ENCODE measurements around the gene FMN1. TPM values are rescaled to one million over a fixed set of nuclear protein-coding genes. Genes with fewer than 3 reads are reported as not detected.

The FMN1 gene
- polyA plus RNA-seq, 2 of the 4 experiments (the other 2 are of a cell fraction), result 0.53 to 2.2 TPM

DNA sequence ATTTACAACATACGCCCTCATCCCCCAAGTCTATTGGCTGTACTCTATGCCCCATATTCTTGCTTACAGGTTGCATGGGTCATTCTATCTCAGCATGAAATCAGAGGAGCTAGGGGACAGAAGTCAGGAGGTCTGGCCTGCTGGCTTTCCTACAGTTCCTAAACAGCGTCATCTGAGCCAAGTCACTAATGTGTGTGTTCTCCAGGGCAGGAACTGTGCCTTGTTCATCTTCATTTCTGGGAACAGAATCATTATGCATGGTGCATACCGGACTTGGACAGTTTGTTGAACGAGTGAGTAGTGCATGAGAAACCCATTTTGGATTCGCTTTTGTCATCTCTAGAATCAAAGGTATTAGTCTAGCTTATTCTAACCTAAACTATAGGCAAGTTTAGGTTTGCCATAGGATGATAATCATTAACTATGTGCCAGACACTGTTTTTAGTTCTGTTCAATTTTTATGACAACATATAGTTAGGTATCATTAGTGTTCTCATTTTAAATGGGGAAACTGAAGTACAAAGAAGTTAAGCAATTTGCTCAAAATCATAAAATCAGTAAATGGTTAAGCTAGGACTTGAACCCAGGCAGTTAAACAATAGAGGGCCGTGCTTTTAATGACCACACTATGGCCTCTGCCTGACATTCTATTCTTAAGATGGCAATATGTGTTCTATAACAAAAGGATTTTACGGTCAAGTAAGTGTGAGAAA, 105.2 kb downstream of the FMN1 start:
- DNase-seq (ENCODE audit: low read depth in 1 of 2, low spot score in 1 of 2) (no peak), FAIRE-seq (peak; percentile 59), ATAC-seq (no peak)
- TF ChIP-seq FOSL2 (IDR thresholded peaks at IDR 0.05) (no peak), FOSL2 (CRISPR knock-in tag; IDR thresholded peaks at IDR 0.05) (no peak), CHD2 (IDR thresholded peaks at IDR 0.05; ENCODE audit: low read length, partially characterized antibody) (no peak), FOXS1 (CRISPR knock-in tag; IDR thresholded peaks at IDR 0.05) (no peak), HOXA7 (CRISPR knock-in tag; IDR thresholded peaks at IDR 0.05) (no peak), ESRRA (IDR thresholded peaks at IDR 0.05; ENCODE audit: borderline replicate concordance, low read length) (no peak), CBX2 (IDR thresholded peaks at IDR 0.05; ENCODE audit: borderline replicate concordance, low read depth) (no peak), EP300 (IDR thresholded peaks at IDR 0.05) (no peak), ELK1 (IDR thresholded peaks at IDR 0.05; ENCODE audit: low read depth, low read length) (no peak), MYC (IDR thresholded peaks at IDR 0.05; ENCODE audit: borderline replicate concordance, low read length) (no peak), POLR2AphosphoS2 (conservative IDR thresholded peaks at IDR 0.05; ENCODE audit: low read length) (no peak), HOXB13 (CRISPR knock-in tag; IDR thresholded peaks at IDR 0.05; ENCODE audit: low read depth) (no peak), SREBF2 (IDR thresholded peaks at IDR 0.05) (no peak), RFX5 (IDR thresholded peaks at IDR 0.05) (no peak), FOSB (CRISPR knock-in tag; IDR thresholded peaks at IDR 0.05) (no peak), MAFK (IDR thresholded peaks at IDR 0.05; ENCODE audit: partially characterized antibody) (no peak)
- TF ChIP-seq, protein P1, sequence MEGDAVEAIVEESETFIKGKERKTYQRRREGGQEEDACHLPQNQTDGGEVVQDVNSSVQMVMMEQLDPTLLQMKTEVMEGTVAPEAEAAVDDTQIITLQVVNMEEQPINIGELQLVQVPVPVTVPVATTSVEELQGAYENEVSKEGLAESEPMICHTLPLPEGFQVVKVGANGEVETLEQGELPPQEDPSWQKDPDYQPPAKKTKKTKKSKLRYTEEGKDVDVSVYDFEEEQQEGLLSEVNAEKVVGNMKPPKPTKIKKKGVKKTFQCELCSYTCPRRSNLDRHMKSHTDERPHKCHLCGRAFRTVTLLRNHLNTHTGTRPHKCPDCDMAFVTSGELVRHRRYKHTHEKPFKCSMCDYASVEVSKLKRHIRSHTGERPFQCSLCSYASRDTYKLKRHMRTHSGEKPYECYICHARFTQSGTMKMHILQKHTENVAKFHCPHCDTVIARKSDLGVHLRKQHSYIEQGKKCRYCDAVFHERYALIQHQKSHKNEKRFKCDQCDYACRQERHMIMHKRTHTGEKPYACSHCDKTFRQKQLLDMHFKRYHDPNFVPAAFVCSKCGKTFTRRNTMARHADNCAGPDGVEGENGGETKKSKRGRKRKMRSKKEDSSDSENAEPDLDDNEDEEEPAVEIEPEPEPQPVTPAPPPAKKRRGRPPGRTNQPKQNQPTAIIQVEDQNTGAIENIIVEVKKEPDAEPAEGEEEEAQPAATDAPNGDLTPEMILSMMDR (IDR thresholded peaks at IDR 0.05), result no peak
- TF ChIP-seq, protein P2, sequence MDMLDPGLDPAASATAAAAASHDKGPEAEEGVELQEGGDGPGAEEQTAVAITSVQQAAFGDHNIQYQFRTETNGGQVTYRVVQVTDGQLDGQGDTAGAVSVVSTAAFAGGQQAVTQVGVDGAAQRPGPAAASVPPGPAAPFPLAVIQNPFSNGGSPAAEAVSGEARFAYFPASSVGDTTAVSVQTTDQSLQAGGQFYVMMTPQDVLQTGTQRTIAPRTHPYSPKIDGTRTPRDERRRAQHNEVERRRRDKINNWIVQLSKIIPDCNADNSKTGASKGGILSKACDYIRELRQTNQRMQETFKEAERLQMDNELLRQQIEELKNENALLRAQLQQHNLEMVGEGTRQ (IDR thresholded peaks at IDR 0.05), result no peak
- H3K4me3 ChIP-seq, result no peak overlapping the region
- POLR2A ChIA-PET, result no interaction called here
- no peaks in the 10 kb centered on the region for H3K4me1 ChIP-seq
- H3K9me3 ChIP-seq, result no peaks in the 10 kb centered on the region
- no peak overlapping the region for H3K4me2 ChIP-seq
- WGBS (ENCODE audit: missing lambda C conversion rate), result 60% methylated on average over 7 of the region's 7 CpGs
- CTCF ChIA-PET, result interaction anchor here (0.9 to 24.5 kb wide), 5 partner anchors 16 to 154 kb away, joined by 3 to 346 read pairs (median 3); no protein-coding TSS in a partner anchor
- no peak overlapping the region for H3K27ac ChIP-seq

- TF ChIP-seq BHLHE40 (IDR thresholded peaks at IDR 0.05; ENCODE audit: low read depth, low read length) (no peak), RAD21 (conservative IDR thresholded peaks at IDR 0.05 in 1 of 2, IDR thresholded peaks at IDR 0.05 in 1 of 2) (peak; percentile 84), SMC3 (IDR thresholded peaks at IDR 0.05) (peak; percentile 75)
- TF ChIP-seq, protein P1 (IDR thresholded peaks at IDR 0.05), result peak; percentile 88
- DNase-seq (ENCODE audit: low read depth in 1 of 2, low spot score in 1 of 2) (peak; percentile 40 to 71), ATAC-seq (peak; percentile 84 to 92; a peak in 5 of 6 replicates), FAIRE-seq (peak; percentile 100)
- CTCF ChIA-PET, result interaction anchor here (0.6 to 24.5 kb wide), 52 partner anchors 8 to 878 kb away, joined by 3 to 346 read pairs (median 4); no protein-coding TSS in a partner anchor
- POLR2A ChIA-PET, result no interaction called here
- Histone ChIP-seq H3K4me3 (no peak overlapping the region), H3K9me3 (no peaks in the 10 kb centered on the region), H3K27ac (no peak overlapping the region), H3K4me2 (no peak overlapping the region), H3K4me1 (no peaks in the 10 kb centered on the region)
- 18% methylated on average over 4 of the region's 4 CpGs for WGBS (ENCODE audit: missing lambda C conversion rate)
These were observed 107.9 kb downstream of the FMN1 start for GRCh38 chr15:33086500-33087121.

Measured in A549 (cell line).